GM19043 (cell line): ENCODE data around the gene RAP1GAP2.
"Not testable (repeated sequence)": the region's sequence is repeated elsewhere in the genome, so short reads cannot be mapped to it uniquely, and the experiment has no call there.

Experiments used
- ATAC-seq: cut with Tn5 transposase; IDR thresholded peaks from one replicate; pipeline ENCODE4 v1.9.1; 2021; ENCODE audit warnings: low read depth; ENCODE audit not compliant: unreplicated experiment

Gene RAP1GAP2

GRCh38 chr17:2878751-2879254 is 82.6 kb downstream of the RAP1GAP2 start:
- ATAC-seq: no peak

GRCh38 chr17:2880050-2880449 is 83.8 kb downstream of the RAP1GAP2 start:
- ATAC-seq: no peak

- no peak for ATAC-seq
These were observed 85.1 kb downstream of the RAP1GAP2 start for GRCh38 chr17:2881295-2881694.

GRCh38 chr17:2883544-2884213 is 87.4 kb downstream of the RAP1GAP2 start:
- ATAC-seq: no peak

- no peak for ATAC-seq
These were observed 89.5 kb downstream of the RAP1GAP2 start for GRCh38 chr17:2885733-2886132.

- ATAC-seq: no peak
These were observed 92.1 kb downstream of the RAP1GAP2 start for GRCh38 chr17:2888326-2888725.

GRCh38 chr17:2889256-2889655 is 93.0 kb downstream of the RAP1GAP2 start:
- no peak for ATAC-seq

GRCh38 chr17:2890778-2891177 is 94.5 kb downstream of the RAP1GAP2 start:
- ATAC-seq: not testable (repeated sequence)

- no peak for ATAC-seq
These were observed 96.2 kb downstream of the RAP1GAP2 start for GRCh38 chr17:2892305-2892971.

- ATAC-seq: no peak
These were observed 97.2 kb downstream of the RAP1GAP2 start for GRCh38 chr17:2893422-2893914.

GRCh38 chr17:2894782-2895181 is 98.5 kb downstream of the RAP1GAP2 start:
- ATAC-seq: no peak

GRCh38 chr17:2897605-2898004 is 101.4 kb downstream of the RAP1GAP2 start:
- ATAC-seq: no peak

- no peak for ATAC-seq
These were observed 102.2 kb downstream of the RAP1GAP2 start for GRCh38 chr17:2898255-2898926.

- ATAC-seq: no peak
These were observed 103.7 kb downstream of the RAP1GAP2 start for GRCh38 chr17:2899906-2900305.

GRCh38 chr17:2900842-2901241 is 104.6 kb downstream of the RAP1GAP2 start:
- no peak for ATAC-seq

GRCh38 chr17:2901582-2901981 is 105.3 kb downstream of the RAP1GAP2 start:
- ATAC-seq: no peak

GRCh38 chr17:2902546-2902945 is 106.3 kb downstream of the RAP1GAP2 start:
- no peak for ATAC-seq

- no peak for ATAC-seq
These were observed 107.1 kb downstream of the RAP1GAP2 start for GRCh38 chr17:2903193-2903974.

GRCh38 chr17:2904135-2904534 is 107.9 kb downstream of the RAP1GAP2 start:
- ATAC-seq: no peak

GRCh38 chr17:2905269-2905668 is 109.0 kb downstream of the RAP1GAP2 start:
- no peak for ATAC-seq
